GM23338 (cell line): Measurements from ENCODE around the gene CHRNA3. TPM values are rescaled to one million over a fixed set of nuclear protein-coding genes. Genes with fewer than 3 reads are reported as not detected.

ENCODE experiments used
- ATAC-seq: fragments of 200-7000 bp; cut with Tn5 transposase; 3 replicates; pipeline ENCODE4 v1.9.1; 2020
- DNase-seq: peaks from one replicate; pipeline ENCODE4 v3.0.0-alpha.2; 2015; ENCODE audit warnings: low spot score
- H2AFZ ChIP-seq: fragments of 200-600 bp; sonication (generic); 2 replicates; pipeline ENCODE4 v1.8.0; 2016; ENCODE audit warnings: antibody characterized with exemption, mild to moderate bottlenecking, moderate library complexity
- H3F3A ChIP-seq: fragments of 200-600 bp; sonication (generic); replicated peaks from 2 replicates; pipeline ENCODE4 v1.8.0; 2017; ENCODE audit warnings: antibody characterized with exemption, mixed run types, low read depth
- H3K27ac ChIP-seq: fragments of 200-600 bp; sonication (generic); 2 replicates; pipeline ENCODE4 v1.6.1; 2016; ENCODE audit warnings: low read depth
- H3K27me3 ChIP-seq: fragments of 200-600 bp; sonication (generic); 2 replicates; pipeline ENCODE4 v1.8.0; 2016; ENCODE audit warnings: mild to moderate bottlenecking, mixed run types, moderate library complexity; ENCODE audit not compliant: insufficient read depth
- H3K36me3 ChIP-seq: fragments of 200-600 bp; sonication (generic); 2 replicates; pipeline ENCODE4 v1.8.0; 2016; ENCODE audit warnings: mild to moderate bottlenecking; ENCODE audit not compliant: insufficient read depth
- H3K4me1 ChIP-seq: fragments of 200-600 bp; sonication (generic); 2 replicates; pipeline ENCODE4 v1.8.0; 2016; ENCODE audit warnings: mild to moderate bottlenecking, moderate library complexity; ENCODE audit not compliant: insufficient read depth
- H3K4me2 ChIP-seq: fragments of 200-600 bp; sonication (generic); 2 replicates; pipeline ENCODE4 v1.7.1; 2017; ENCODE audit warnings: mixed run types
- H3K4me3 ChIP-seq: fragments of 200-600 bp; sonication (generic); 2 replicates; pipeline ENCODE4 v1.6.1; 2016; ENCODE audit warnings: mixed run types
- H3K79me2 ChIP-seq: fragments of 200-600 bp; sonication (generic); replicated peaks from 2 replicates; pipeline ENCODE4 v1.8.0; 2017; ENCODE audit warnings: mild to moderate bottlenecking; ENCODE audit not compliant: insufficient read depth
- H3K9me2 ChIP-seq: fragments of 200-600 bp; sonication (generic); 2 replicates; pipeline ENCODE4 v1.8.0; 2017; ENCODE audit not compliant: insufficient read depth
- H4K20me1 ChIP-seq: fragments of 200-600 bp; sonication (generic); replicated peaks from 2 replicates; pipeline ENCODE4 v1.8.0; 2017; ENCODE audit warnings: mild to moderate bottlenecking; ENCODE audit not compliant: insufficient read depth
- H3K27ac Mint-ChIP-seq: 2 replicates; pipeline ENCODE4 v1.8.0; 2020; ENCODE audit warnings: inconsistent platforms, mild to moderate bottlenecking, moderate library complexity, mixed read lengths
- H3K27me3 Mint-ChIP-seq: 3 replicates; pipeline ENCODE4 v1.8.0; 2022; ENCODE audit warnings: low read depth, mild to moderate bottlenecking, moderate library complexity, mixed read lengths, inconsistent platforms; ENCODE audit not compliant: insufficient read depth, poor library complexity
- H3K36me3 Mint-ChIP-seq: 3 replicates; pipeline ENCODE4 v1.8.0; 2021; ENCODE audit warnings: low read depth, mild to moderate bottlenecking, inconsistent platforms, moderate library complexity, mixed read lengths
- H3K4me1 Mint-ChIP-seq: 3 replicates; pipeline ENCODE4 v1.8.0; 2020; ENCODE audit warnings: mild to moderate bottlenecking, inconsistent platforms, mixed read lengths
- H3K4me3 Mint-ChIP-seq: 3 replicates; pipeline ENCODE4 v1.8.0; 2021; ENCODE audit warnings: moderate library complexity, mild to moderate bottlenecking, inconsistent platforms, mixed read lengths
- H3K9me3 Mint-ChIP-seq: 3 replicates; pipeline ENCODE4 v1.8.0; 2020; ENCODE audit warnings: moderate library complexity, mild to moderate bottlenecking, inconsistent platforms, mixed read lengths
- CREB1 ChIP-seq: fragments of 250-450 bp; sonication (Bioruptor Pico); IDR thresholded peaks from 2 replicates; pipeline ENCODE4 v1.5.0; 2020; ENCODE audit warnings: low read depth, mild to moderate bottlenecking, moderate library complexity
- CTCF ChIP-seq, 2 experiments: fragments of 200-600 bp in 1 of 2; sonication (generic) in 1 of 2; conservative IDR thresholded peaks; 2 replicates each; pipeline versions ENCODE4 v1.5.1 to v1.6.1; 2016 to 2017; ENCODE audit warnings: antibody characterized with exemption in 2 of 2, low read depth in 2 of 2, mild to moderate bottlenecking in 2 of 2, moderate library complexity in 1 of 2
- EZH2 ChIP-seq: fragments of 200-600 bp; sonication (generic); IDR thresholded peaks from one replicate; pipeline ENCODE4 v1.8.0; 2017; ENCODE audit warnings: antibody characterized with exemption, mild to moderate bottlenecking, low read depth; ENCODE audit not compliant: unreplicated experiment
- EZH2phosphoT487 ChIP-seq: fragments of 200-600 bp; sonication (generic); IDR thresholded peaks from one replicate; pipeline ENCODE4 v1.8.1; 2018; ENCODE audit warnings: antibody characterized with exemption; ENCODE audit not compliant: unreplicated experiment
- NANOG ChIP-seq: IDR thresholded peaks from 2 replicates; pipeline ENCODE4 v1.6.1; 2016; ENCODE audit warnings: antibody characterized with exemption, borderline replicate concordance
- POLR2AphosphoS5 ChIP-seq: IDR thresholded peaks from 2 replicates; pipeline ENCODE4 v1.6.1; 2016; ENCODE audit warnings: antibody characterized with exemption, low read depth
- STAT1 ChIP-seq: IDR thresholded peaks from one replicate; pipeline ENCODE4 v1.6.1; 2016; ENCODE audit warnings: antibody characterized with exemption; ENCODE audit not compliant: unreplicated experiment
- ZNF331 ChIP-seq: fragments of 250-450 bp; sonication (Bioruptor Pico); IDR thresholded peaks from 2 replicates; pipeline ENCODE4 v1.5.0; 2020; ENCODE audit warnings: low read depth, mild to moderate bottlenecking, moderate library complexity
- polyA plus RNA-seq: library from polyadenylated mRNA; unstranded; fragments of >200 nt; fragmentation: Nextera tagmentation; extraction: Ambion mirVana; gene quantifications from 2 replicates; pipeline ENCODE4 v1.2.1, GENCODE V29; 2016
- total RNA-seq: library from RNA; depleted of rRNA; stranded (reverse); fragments of >200 nt; shearing (Covaris generic); gene quantifications from 2 replicates; pipeline ENCODE4 v1.2.3, GENCODE V29; 2014
- TF ChIP-seq, protein P1 (sequence below): fragments of 250-450 bp; sonication (Bioruptor Pico); IDR thresholded peaks from 2 replicates; pipeline ENCODE4 v1.5.0; 2020; ENCODE audit warnings: mild to moderate bottlenecking, moderate library complexity
- TF ChIP-seq, protein P2 (sequence below): IDR thresholded peaks from one replicate; pipeline ENCODE4 v1.6.1; 2018; ENCODE audit warnings: antibody characterized with exemption; ENCODE audit not compliant: unreplicated experiment
- TF ChIP-seq, protein P3 (sequence below): IDR thresholded peaks from 2 replicates; pipeline ENCODE4 v1.6.1; 2016; ENCODE audit warnings: antibody characterized with exemption

The CHRNA3 gene
- total and polyA plus RNA-seq, 2 experiments from 2014 or later: 2.9 to 3.5 TPM

- TF ChIP-seq, protein P1, sequence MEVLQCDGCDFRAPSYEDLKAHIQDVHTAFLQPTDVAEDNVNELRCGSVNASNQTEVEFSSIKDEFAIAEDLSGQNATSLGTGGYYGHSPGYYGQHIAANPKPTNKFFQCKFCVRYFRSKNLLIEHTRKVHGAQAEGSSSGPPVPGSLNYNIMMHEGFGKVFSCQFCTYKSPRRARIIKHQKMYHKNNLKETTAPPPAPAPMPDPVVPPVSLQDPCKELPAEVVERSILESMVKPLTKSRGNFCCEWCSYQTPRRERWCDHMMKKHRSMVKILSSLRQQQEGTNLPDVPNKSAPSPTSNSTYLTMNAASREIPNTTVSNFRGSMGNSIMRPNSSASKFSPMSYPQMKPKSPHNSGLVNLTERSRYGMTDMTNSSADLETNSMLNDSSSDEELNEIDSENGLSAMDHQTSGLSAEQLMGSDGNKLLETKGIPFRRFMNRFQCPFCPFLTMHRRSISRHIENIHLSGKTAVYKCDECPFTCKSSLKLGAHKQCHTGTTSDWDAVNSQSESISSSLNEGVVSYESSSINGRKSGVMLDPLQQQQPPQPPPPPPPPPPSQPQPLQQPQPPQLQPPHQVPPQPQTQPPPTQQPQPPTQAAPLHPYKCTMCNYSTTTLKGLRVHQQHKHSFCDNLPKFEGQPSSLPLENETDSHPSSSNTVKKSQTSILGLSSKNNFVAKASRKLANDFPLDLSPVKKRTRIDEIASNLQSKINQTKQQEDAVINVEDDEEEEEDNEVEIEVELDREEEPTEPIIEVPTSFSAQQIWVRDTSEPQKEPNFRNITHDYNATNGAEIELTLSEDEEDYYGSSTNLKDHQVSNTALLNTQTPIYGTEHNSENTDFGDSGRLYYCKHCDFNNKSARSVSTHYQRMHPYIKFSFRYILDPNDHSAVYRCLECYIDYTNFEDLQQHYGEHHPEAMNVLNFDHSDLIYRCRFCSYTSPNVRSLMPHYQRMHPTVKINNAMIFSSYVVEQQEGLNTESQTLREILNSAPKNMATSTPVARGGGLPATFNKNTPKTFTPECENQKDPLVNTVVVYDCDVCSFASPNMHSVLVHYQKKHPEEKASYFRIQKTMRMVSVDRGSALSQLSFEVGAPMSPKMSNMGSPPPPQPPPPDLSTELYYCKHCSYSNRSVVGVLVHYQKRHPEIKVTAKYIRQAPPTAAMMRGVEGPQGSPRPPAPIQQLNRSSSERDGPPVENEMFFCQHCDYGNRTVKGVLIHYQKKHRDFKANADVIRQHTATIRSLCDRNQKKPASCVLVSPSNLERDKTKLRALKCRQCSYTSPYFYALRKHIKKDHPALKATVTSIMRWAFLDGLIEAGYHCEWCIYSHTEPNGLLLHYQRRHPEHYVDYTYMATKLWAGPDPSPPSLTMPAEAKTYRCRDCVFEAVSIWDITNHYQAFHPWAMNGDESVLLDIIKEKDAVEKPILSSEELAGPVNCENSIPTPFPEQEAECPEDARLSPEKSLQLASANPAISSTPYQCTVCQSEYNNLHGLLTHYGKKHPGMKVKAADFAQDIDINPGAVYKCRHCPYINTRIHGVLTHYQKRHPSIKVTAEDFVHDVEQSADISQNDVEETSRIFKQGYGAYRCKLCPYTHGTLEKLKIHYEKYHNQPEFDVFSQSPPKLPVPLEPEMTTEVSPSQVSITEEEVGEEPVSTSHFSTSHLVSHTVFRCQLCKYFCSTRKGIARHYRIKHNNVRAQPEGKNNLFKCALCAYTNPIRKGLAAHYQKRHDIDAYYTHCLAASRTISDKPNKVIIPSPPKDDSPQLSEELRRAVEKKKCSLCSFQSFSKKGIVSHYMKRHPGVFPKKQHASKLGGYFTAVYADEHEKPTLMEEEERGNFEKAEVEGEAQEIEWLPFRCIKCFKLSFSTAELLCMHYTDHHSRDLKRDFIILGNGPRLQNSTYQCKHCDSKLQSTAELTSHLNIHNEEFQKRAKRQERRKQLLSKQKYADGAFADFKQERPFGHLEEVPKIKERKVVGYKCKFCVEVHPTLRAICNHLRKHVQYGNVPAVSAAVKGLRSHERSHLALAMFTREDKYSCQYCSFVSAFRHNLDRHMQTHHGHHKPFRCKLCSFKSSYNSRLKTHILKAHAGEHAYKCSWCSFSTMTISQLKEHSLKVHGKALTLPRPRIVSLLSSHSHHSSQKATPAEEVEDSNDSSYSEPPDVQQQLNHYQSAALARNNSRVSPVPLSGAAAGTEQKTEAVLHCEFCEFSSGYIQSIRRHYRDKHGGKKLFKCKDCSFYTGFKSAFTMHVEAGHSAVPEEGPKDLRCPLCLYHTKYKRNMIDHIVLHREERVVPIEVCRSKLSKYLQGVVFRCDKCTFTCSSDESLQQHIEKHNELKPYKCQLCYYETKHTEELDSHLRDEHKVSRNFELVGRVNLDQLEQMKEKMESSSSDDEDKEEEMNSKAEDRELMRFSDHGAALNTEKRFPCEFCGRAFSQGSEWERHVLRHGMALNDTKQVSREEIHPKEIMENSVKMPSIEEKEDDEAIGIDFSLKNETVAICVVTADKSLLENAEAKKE: no peak
- no peak for TF ChIP-seq EZH2
- TF ChIP-seq POLR2AphosphoS5: no peak
- TF ChIP-seq ZNF331: no peak
- no peak for TF ChIP-seq STAT1
These were observed 13.7 kb upstream of the CHRNA3 start (continued) for GRCh38 chr15:78634210-78635145.

- H3K36me3 Mint-ChIP-seq: peaks cover 5% of the 10 kb centered on the region; the same call in 2 of the 3 replicates
- H3K4me1 ChIP-seq: no peaks in the 10 kb centered on the region
- no peaks in the 10 kb centered on the region; the same call in 2 of the 3 replicates for H3K9me3 Mint-ChIP-seq
- H3K4me3 ChIP-seq: no peak overlapping the region
- H2AFZ ChIP-seq: no peak overlapping the region
- no peak overlapping the region for H3K27ac Mint-ChIP-seq
- H3K27me3 Mint-ChIP-seq: peaks cover 3% of the 10 kb centered on the region
- no peaks in the 10 kb centered on the region for H3K9me2 ChIP-seq
- H3K27me3 ChIP-seq: no peaks in the 10 kb centered on the region
- ATAC-seq (no peak), DNase-seq (no peak)
- H3K27ac ChIP-seq: no peak overlapping the region
- no peaks in the 10 kb centered on the region; the same call in 2 of the 3 replicates for H3K4me1 Mint-ChIP-seq
- no peaks in the 10 kb centered on the region for H3K36me3 ChIP-seq
- no peaks in the 10 kb centered on the region for H4K20me1 ChIP-seq
- no peaks in the 10 kb centered on the region for H3K79me2 ChIP-seq
- H3K4me2 ChIP-seq: no peak overlapping the region
- H3K4me3 Mint-ChIP-seq: no peak overlapping the region
- H3F3A ChIP-seq: no peaks in the 10 kb centered on the region
- TF ChIP-seq ZNF331: no peak
- no peak for TF ChIP-seq POLR2AphosphoS5
- TF ChIP-seq, protein P2, sequence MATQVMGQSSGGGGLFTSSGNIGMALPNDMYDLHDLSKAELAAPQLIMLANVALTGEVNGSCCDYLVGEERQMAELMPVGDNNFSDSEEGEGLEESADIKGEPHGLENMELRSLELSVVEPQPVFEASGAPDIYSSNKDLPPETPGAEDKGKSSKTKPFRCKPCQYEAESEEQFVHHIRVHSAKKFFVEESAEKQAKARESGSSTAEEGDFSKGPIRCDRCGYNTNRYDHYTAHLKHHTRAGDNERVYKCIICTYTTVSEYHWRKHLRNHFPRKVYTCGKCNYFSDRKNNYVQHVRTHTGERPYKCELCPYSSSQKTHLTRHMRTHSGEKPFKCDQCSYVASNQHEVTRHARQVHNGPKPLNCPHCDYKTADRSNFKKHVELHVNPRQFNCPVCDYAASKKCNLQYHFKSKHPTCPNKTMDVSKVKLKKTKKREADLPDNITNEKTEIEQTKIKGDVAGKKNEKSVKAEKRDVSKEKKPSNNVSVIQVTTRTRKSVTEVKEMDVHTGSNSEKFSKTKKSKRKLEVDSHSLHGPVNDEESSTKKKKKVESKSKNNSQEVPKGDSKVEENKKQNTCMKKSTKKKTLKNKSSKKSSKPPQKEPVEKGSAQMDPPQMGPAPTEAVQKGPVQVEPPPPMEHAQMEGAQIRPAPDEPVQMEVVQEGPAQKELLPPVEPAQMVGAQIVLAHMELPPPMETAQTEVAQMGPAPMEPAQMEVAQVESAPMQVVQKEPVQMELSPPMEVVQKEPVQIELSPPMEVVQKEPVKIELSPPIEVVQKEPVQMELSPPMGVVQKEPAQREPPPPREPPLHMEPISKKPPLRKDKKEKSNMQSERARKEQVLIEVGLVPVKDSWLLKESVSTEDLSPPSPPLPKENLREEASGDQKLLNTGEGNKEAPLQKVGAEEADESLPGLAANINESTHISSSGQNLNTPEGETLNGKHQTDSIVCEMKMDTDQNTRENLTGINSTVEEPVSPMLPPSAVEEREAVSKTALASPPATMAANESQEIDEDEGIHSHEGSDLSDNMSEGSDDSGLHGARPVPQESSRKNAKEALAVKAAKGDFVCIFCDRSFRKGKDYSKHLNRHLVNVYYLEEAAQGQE: no peak
- TF ChIP-seq, protein P3, sequence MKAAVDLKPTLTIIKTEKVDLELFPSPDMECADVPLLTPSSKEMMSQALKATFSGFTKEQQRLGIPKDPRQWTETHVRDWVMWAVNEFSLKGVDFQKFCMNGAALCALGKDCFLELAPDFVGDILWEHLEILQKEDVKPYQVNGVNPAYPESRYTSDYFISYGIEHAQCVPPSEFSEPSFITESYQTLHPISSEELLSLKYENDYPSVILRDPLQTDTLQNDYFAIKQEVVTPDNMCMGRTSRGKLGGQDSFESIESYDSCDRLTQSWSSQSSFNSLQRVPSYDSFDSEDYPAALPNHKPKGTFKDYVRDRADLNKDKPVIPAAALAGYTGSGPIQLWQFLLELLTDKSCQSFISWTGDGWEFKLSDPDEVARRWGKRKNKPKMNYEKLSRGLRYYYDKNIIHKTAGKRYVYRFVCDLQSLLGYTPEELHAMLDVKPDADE: no peak
- TF ChIP-seq CREB1: no peak
- no peak for TF ChIP-seq CTCF (conservative IDR thresholded peaks at IDR 0.05; ENCODE audit: low read depth in 2 of 2)
- TF ChIP-seq STAT1: no peak
- no peak for TF ChIP-seq EZH2
- TF ChIP-seq NANOG: no peak
- no peak for TF ChIP-seq EZH2phosphoT487
These were observed 12.6 kb upstream of the CHRNA3 start for GRCh38 chr15:78633348-78633747.
